Measurements from ENCODE around the gene MALRD1.
"Not testable (repeated sequence)": the region's sequence is repeated elsewhere in the genome, so short reads cannot be mapped to it uniquely, and the experiment has no call there.

DNA sequence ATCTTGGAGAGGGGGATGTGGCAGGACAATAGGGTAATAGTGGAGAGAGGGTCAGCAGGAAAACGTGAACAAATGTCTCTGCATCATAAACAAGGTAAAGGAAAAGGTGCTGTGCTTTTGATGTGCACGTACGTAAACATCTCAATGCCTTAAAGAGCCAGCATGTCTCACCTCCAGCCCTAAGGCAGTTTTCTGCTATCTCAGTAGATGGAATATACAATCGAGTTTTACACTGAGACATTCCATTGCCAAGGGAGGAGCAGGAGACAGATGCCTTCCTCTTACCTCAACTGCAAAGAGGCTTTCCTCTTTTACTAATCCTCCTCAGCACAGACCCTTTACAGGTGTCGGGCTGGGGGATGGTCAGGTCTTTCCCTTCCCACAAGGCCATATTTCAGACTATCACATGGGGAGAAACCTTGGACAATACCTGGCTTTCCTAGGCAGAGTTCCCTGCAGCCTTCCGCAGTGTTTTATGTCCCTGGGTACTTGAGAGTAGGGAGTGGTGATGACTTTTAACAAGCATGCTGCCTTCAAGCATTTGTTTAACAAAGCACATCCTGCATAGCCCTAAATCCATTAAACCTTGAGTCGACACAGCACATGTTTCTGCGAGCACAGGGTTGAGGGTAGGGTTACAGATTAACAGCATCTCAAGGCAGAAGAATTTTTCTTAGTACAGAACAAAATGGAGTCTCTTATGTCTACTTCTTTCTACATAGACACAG is 461.6 kb downstream of the MALRD1 start:
- TF ChIP-seq, protein P1, sequence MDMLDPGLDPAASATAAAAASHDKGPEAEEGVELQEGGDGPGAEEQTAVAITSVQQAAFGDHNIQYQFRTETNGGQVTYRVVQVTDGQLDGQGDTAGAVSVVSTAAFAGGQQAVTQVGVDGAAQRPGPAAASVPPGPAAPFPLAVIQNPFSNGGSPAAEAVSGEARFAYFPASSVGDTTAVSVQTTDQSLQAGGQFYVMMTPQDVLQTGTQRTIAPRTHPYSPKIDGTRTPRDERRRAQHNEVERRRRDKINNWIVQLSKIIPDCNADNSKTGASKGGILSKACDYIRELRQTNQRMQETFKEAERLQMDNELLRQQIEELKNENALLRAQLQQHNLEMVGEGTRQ (IDR thresholded peaks at IDR 0.05; ENCODE audit: low read length) = not testable (repeated sequence)
- TF ChIP-seq TAF1 (IDR thresholded peaks at IDR 0.05; ENCODE audit: low read depth, low read length); NRF1 (IDR thresholded peaks at IDR 0.05; ENCODE audit: low read depth, low read length); BCL11A (IDR thresholded peaks at IDR 0.05; ENCODE audit: low read depth in 2 of 2, low read length in 2 of 2); RFX5 (IDR thresholded peaks at IDR 0.05; ENCODE audit: borderline replicate concordance, low read depth, low read length); KDM1A (IDR thresholded peaks at IDR 0.05; ENCODE audit: borderline replicate concordance, low read length); POLR2AphosphoS5 (IDR thresholded peaks at IDR 0.05; ENCODE audit: low read depth, low read length); JUND (IDR thresholded peaks at IDR 0.05; ENCODE audit: low read length); PHF8 (conservative IDR thresholded peaks at IDR 0.05; ENCODE audit: low read depth, low read length); GABPA (IDR thresholded peaks at IDR 0.05; ENCODE audit: borderline replicate concordance, insufficient read depth, low read length); ZNF274 (IDR thresholded peaks at IDR 0.05; ENCODE audit: borderline replicate concordance, extremely low read depth, low read length); ASH2L (IDR thresholded peaks at IDR 0.05; ENCODE audit: low read length); RXRA (IDR thresholded peaks at IDR 0.05; ENCODE audit: insufficient read depth, low read depth, low read length): not testable (repeated sequence)
- TF ChIP-seq, protein P2, sequence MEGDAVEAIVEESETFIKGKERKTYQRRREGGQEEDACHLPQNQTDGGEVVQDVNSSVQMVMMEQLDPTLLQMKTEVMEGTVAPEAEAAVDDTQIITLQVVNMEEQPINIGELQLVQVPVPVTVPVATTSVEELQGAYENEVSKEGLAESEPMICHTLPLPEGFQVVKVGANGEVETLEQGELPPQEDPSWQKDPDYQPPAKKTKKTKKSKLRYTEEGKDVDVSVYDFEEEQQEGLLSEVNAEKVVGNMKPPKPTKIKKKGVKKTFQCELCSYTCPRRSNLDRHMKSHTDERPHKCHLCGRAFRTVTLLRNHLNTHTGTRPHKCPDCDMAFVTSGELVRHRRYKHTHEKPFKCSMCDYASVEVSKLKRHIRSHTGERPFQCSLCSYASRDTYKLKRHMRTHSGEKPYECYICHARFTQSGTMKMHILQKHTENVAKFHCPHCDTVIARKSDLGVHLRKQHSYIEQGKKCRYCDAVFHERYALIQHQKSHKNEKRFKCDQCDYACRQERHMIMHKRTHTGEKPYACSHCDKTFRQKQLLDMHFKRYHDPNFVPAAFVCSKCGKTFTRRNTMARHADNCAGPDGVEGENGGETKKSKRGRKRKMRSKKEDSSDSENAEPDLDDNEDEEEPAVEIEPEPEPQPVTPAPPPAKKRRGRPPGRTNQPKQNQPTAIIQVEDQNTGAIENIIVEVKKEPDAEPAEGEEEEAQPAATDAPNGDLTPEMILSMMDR (IDR thresholded peaks at IDR 0.05; ENCODE audit: control extremely low read depth in 1 of 3, insufficient read depth in 1 of 3, low read depth in 1 of 3, low read length in 3 of 3) = not testable (repeated sequence)
